Vagina (tissue), 2 donors: ENCODE measurements around the gene SHCBP1L. TPM values are rescaled to one million over a fixed set of nuclear protein-coding genes. Genes with fewer than 3 reads are reported as not detected.

Source experiments
- DNase-seq, 2 donors: peaks; one replicate each; pipeline ENCODE4 v3.0.0-alpha.2; 2017; ENCODE audit errors: extremely low spot score in 2 of 2
- H3K27ac ChIP-seq: fragments of 200-600 bp; sonication (generic); one replicate; pipeline ENCODE4 v1.5.1; 2019
- H3K27me3 ChIP-seq: fragments of 200-600 bp; sonication (generic); one replicate; pipeline ENCODE4 v1.5.1; 2019
- H3K36me3 ChIP-seq, 2 donors: fragments of 200-600 bp; sonication (generic); one replicate each; pipeline ENCODE4 v1.5.1; 2017 to 2019
- H3K4me1 ChIP-seq: fragments of 200-600 bp; sonication (generic); one replicate; pipeline ENCODE4 v1.5.1; 2019
- H3K4me3 ChIP-seq, 2 donors: fragments of 200-600 bp; sonication (generic); 1 replicate in 1 of 2; 2 replicates in 1 of 2; pipeline ENCODE4 v1.5.1; 2016 to 2019
- H3K9me3 ChIP-seq: fragments of 200-600 bp; sonication (generic); one replicate; pipeline ENCODE4 v1.5.1; 2019
- POLR2A ChIP-seq, 2 donors: fragments of 450-650 bp; IDR thresholded peaks; one replicate each; pipeline ENCODE4 v1.6.1; 2017; ENCODE audit warnings: antibody characterized with exemption in 2 of 2, mild to moderate bottlenecking in 2 of 2, moderate library complexity in 2 of 2
- POLR2AphosphoS5 ChIP-seq, 2 donors: sonication (generic); formaldehyde crosslinking; IDR thresholded peaks; one replicate each; pipeline ENCODE4 v1.9.0; 2017; ENCODE audit warnings: antibody characterized with exemption in 2 of 2, mild to moderate bottlenecking in 2 of 2, low read depth in 1 of 2; ENCODE audit not compliant: insufficient read depth in 1 of 2
- intact Hi-C: fragments of 100-400 bp; cut with DNase I; formaldehyde crosslinking; loops from one replicate; pipeline ENCODE4 v1.15.1; 2023
- total RNA-seq: library from RNA; depleted of rRNA; stranded (reverse); fragments of >200 nt; gene quantifications from one replicate; pipeline ENCODE4 v1.2.3, GENCODE V29; 2016
- TF ChIP-seq, protein P1 (sequence below), 3 experiments: fragments of 450-650 bp in 2 of 3; fragments of 200-600 bp in 1 of 3; sonication (generic) in 1 of 3; IDR thresholded peaks; one replicate each; pipeline ENCODE4 v1.5.1; 2017 to 2019; ENCODE audit warnings: antibody characterized with exemption in 3 of 3, mild to moderate bottlenecking in 2 of 3, moderate library complexity in 2 of 3

The SHCBP1L gene
- total RNA-seq, 1 donor from 2014 or later = not detected

DNA sequence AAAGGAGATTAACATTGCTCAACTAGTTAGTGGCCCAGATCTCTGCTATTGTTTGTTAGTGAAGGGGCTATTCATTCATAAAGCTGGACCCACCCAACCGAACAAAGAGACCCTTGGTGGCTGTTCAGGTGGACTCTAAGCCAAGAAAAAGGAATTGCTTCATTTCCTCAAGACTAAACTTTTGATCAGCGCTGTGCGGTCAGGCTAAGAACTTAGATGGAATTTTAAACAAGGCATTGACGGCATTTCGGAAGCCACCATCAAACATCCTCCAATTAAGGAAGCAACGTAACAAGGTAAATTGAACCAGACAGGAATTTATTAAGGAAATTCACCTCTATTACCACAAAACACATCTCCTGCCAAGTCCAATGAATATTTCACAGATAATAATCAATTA is 19.9 kb upstream of the SHCBP1L start:
- H3K4me1 ChIP-seq = no peaks in the 10 kb centered on the region
- TF ChIP-seq POLR2AphosphoS5 (IDR thresholded peaks at IDR 0.05; ENCODE audit: insufficient read depth in 1 of 2, low read depth in 1 of 2) (no peak), POLR2A (IDR thresholded peaks at IDR 0.05) (no peak)
- TF ChIP-seq, protein P1, sequence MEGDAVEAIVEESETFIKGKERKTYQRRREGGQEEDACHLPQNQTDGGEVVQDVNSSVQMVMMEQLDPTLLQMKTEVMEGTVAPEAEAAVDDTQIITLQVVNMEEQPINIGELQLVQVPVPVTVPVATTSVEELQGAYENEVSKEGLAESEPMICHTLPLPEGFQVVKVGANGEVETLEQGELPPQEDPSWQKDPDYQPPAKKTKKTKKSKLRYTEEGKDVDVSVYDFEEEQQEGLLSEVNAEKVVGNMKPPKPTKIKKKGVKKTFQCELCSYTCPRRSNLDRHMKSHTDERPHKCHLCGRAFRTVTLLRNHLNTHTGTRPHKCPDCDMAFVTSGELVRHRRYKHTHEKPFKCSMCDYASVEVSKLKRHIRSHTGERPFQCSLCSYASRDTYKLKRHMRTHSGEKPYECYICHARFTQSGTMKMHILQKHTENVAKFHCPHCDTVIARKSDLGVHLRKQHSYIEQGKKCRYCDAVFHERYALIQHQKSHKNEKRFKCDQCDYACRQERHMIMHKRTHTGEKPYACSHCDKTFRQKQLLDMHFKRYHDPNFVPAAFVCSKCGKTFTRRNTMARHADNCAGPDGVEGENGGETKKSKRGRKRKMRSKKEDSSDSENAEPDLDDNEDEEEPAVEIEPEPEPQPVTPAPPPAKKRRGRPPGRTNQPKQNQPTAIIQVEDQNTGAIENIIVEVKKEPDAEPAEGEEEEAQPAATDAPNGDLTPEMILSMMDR (IDR thresholded peaks at IDR 0.05) = no peak
- no peak overlapping the region for H3K27ac ChIP-seq
- no peak overlapping the region for H3K4me3 ChIP-seq
- no peak for DNase-seq
- no peaks in the 10 kb centered on the region for H3K9me3 ChIP-seq
- intact Hi-C loops = no loop called here
- no peaks in the 10 kb centered on the region for H3K27me3 ChIP-seq
- no peaks in the 10 kb centered on the region for H3K36me3 ChIP-seq

DNA sequence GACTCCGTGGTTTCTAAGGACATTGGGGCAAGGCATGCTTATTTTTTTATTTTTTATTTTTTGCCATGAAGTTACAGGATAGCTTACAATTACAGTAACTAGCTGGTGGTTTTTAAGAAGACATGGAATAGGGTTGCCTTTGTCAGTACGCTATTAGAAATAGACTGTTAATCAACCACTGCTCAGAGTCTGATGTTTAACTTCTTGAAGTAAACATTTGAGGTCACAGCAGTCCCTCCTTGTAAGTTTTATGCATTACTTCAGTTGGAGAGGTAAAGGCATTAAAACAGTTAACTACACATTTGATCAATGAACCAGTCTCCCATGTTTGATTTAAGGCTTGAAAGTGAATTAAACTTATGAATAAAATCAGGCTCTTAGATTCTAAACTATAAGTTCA is 19.3 kb upstream of the SHCBP1L start:
- TF ChIP-seq POLR2AphosphoS5 (IDR thresholded peaks at IDR 0.05; ENCODE audit: insufficient read depth in 1 of 2, low read depth in 1 of 2) = no peak
- TF ChIP-seq POLR2A (IDR thresholded peaks at IDR 0.05) = no peak
- TF ChIP-seq, protein P1 (IDR thresholded peaks at IDR 0.05) = no peak

DNA sequence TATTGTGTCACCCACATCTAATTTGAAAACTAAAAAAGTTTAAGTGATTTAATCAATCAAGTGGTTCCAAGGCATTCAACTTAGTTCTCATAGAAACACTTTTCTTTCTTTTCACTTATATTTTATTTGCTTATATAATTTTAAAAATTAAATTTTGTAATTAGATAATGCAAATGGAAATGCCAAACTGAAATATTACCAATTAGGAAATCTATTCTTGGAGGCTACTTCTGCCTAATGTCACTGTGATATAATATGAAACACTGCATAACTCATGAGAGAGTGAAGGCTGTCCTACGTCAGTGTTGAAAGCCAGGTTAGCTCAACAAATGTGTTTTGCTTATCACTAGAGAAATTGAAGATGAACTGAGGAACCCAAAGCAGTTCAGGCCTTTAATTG is 18.3 kb upstream of the SHCBP1L start:
- no peaks in the 10 kb centered on the region for H3K27me3 ChIP-seq
- TF ChIP-seq POLR2A (IDR thresholded peaks at IDR 0.05) = no peak
- TF ChIP-seq POLR2AphosphoS5 (IDR thresholded peaks at IDR 0.05; ENCODE audit: insufficient read depth in 1 of 2, low read depth in 1 of 2) = no peak
- TF ChIP-seq, protein P1 (IDR thresholded peaks at IDR 0.05) = no peak
- intact Hi-C loops = no loop called here
- no peaks in the 10 kb centered on the region for H3K4me1 ChIP-seq
- H3K9me3 ChIP-seq = no peaks in the 10 kb centered on the region
- H3K4me3 ChIP-seq = no peak overlapping the region
- H3K36me3 ChIP-seq = no peaks in the 10 kb centered on the region
- no peak for DNase-seq
- H3K27ac ChIP-seq = no peak overlapping the region

More for the DNA sequence above, 19.3 kb upstream of the SHCBP1L start:
- H3K4me3 ChIP-seq = no peak overlapping the region
- DNase-seq = no peak
- H3K4me1 ChIP-seq = no peaks in the 10 kb centered on the region
- no peaks in the 10 kb centered on the region for H3K9me3 ChIP-seq
- no peaks in the 10 kb centered on the region for H3K27me3 ChIP-seq
- H3K27ac ChIP-seq = no peak overlapping the region
- intact Hi-C loops = no loop called here
- no peaks in the 10 kb centered on the region for H3K36me3 ChIP-seq

DNA sequence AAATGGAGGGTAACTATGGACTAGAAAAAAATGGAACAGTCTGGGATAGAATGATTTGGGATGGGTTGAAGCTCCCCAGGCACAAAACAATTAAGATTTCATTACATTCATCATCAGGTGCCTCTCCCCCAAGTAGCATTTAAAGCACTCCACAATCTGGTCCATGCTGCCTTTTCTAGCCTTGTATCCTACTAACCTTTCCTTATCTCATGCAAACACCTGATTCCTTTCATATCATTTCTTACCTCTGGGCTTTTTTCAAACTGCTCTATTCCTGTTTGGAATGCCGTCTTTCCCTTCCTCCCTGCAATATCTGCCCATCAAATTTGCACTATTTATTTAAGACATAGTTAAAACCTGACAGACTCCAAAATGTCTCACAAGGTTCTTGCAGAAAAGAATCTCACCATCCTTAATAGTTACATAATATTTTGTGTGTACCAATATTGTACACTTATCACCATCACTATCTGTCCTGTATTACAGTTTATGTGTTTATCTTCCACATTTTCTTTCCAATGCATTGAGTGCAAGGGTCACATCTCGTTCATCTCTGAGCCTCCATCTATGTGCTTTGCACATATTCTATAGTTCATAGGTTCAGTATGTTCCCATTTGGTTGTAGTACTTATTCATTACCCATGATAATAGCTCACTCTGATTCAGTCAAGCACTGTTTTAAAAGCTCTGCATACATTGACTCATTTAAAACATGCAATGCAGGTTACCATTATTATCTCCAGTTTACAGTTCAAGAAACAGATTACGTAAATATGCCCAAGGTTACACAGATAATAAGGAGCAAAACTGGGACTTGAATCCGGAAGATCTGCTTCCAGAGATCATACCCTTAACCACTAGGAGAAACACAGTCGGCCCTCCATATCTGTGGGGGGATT is 16.1 kb upstream of the SHCBP1L start:
- TF ChIP-seq POLR2AphosphoS5 (IDR thresholded peaks at IDR 0.05; ENCODE audit: insufficient read depth in 1 of 2, low read depth in 1 of 2) = no peak
- TF ChIP-seq POLR2A (IDR thresholded peaks at IDR 0.05) = no peak
- TF ChIP-seq, protein P1 (IDR thresholded peaks at IDR 0.05) = no peak
- H3K36me3 ChIP-seq = no peaks in the 10 kb centered on the region
- H3K9me3 ChIP-seq = no peaks in the 10 kb centered on the region
- no peaks in the 10 kb centered on the region for H3K4me1 ChIP-seq
- H3K27ac ChIP-seq = no peak overlapping the region
- no peak overlapping the region for H3K4me3 ChIP-seq
- no peaks in the 10 kb centered on the region for H3K27me3 ChIP-seq
- DNase-seq = no peak
- intact Hi-C loops = loop anchor here (10.0 kb wide), 2 partner anchors 266 to 316 kb away; no protein-coding TSS in a partner anchor
